H1 (cell line): ENCODE data around the gene MED19. TPM values are rescaled to one million over a fixed set of nuclear protein-coding genes. Genes with fewer than 3 reads are reported as not detected.
A peak's percentile ranks its signal among the peaks of the same experiment; 100 is the strongest.

Experiments used
- CTCF ChIA-PET: fragments of 300-600 bp; sonication (Branson Sonifier 250); formaldehyde crosslinking; loops from one replicate; lab custom pipeline; 2021; ENCODE audit not compliant: partially characterized antibody; lab: Charles Lee
- POLR2A ChIA-PET: fragments of 300-600 bp; sonication (Branson Sonifier 250); formaldehyde crosslinking; loops from one replicate; lab custom pipeline; 2021; ENCODE audit warnings: inconsistent platforms; ENCODE audit not compliant: partially characterized antibody; lab: Charles Lee
- DNase-seq, 2 experiments: peaks; one replicate each; pipeline versions ENCODE4 v3.0.0 to v3.0.0-alpha.2; 2010 to 2022; ENCODE audit warnings: low spot score in 2 of 2, low read depth in 1 of 2, mixed read lengths in 1 of 2
- FAIRE-seq: peaks from 2 replicates; lab custom pipeline; 2011; peaks lifted over from hg19 to GRCh38; lab: Jason Lieb, UNC
- H2AFZ ChIP-seq: 2 replicates; pipeline ENCODE4 v1.8.1; 2012; ENCODE audit warnings: low read length, inconsistent platforms
- H2AK5ac ChIP-seq: 2 replicates; pipeline ENCODE4 v1.6.1; 2013; ENCODE audit warnings: low read depth, low read length
- H2BK120ac ChIP-seq: replicated peaks from 2 replicates; pipeline ENCODE3; 2013; ENCODE audit warnings: low read depth, low read length, inconsistent platforms
- H2BK12ac ChIP-seq: 2 replicates; pipeline ENCODE4 v1.6.1; 2013; ENCODE audit warnings: low read depth, low read length
- H2BK15ac ChIP-seq: 2 replicates; pipeline ENCODE4 v1.6.1; 2013; ENCODE audit warnings: low read length
- H2BK20ac ChIP-seq: 2 replicates; pipeline ENCODE4 v1.6.1; 2013; ENCODE audit warnings: low read length
- H2BK5ac ChIP-seq: 2 replicates; pipeline ENCODE4 v1.6.1; 2013; ENCODE audit warnings: low read depth, low read length
- H3K14ac ChIP-seq: 2 replicates; pipeline ENCODE4 v1.6.1; 2013; ENCODE audit warnings: inconsistent platforms; ENCODE audit not compliant: insufficient read length
- H3K18ac ChIP-seq: 2 replicates; pipeline ENCODE4 v1.6.1; 2013; ENCODE audit warnings: low read length; ENCODE audit errors: extremely low read depth
- H3K23ac ChIP-seq: 2 replicates; pipeline ENCODE4 v1.6.1; 2013; ENCODE audit warnings: inconsistent platforms; ENCODE audit not compliant: insufficient read length
- H3K23me2 ChIP-seq: 2 replicates; pipeline ENCODE4 v1.6.1; 2013; ENCODE audit warnings: low read depth, low read length
- H3K27ac ChIP-seq: 2 replicates; pipeline ENCODE4 v1.6.1; 2011; ENCODE audit warnings: low read depth, low read length, inconsistent platforms
- H3K27me3 ChIP-seq, 4 experiments: replicated peaks in 1 of 4; 1 replicate in 1 of 4; 2 replicates in 3 of 4; pipeline versions ENCODE4 v1.6.1 to v1.8.1; 2011 to 2013; ENCODE audit warnings: low read length in 3 of 4, mild to moderate bottlenecking in 3 of 4, inconsistent platforms in 2 of 4, mixed read lengths in 2 of 4, moderate library complexity in 1 of 4; ENCODE audit not compliant: control insufficient read depth in 3 of 4, insufficient read depth in 3 of 4; ENCODE audit errors: extremely low read depth in 1 of 4
- H3K36me3 ChIP-seq, 4 experiments: 2 replicates each; pipeline versions ENCODE4 v1.6.1 to v1.8.1; 2011 to 2013; ENCODE audit warnings: mild to moderate bottlenecking in 4 of 4, low read length in 3 of 4, moderate library complexity in 2 of 4, control low read depth in 1 of 4, inconsistent platforms in 1 of 4; ENCODE audit not compliant: insufficient read depth in 4 of 4, control insufficient read depth in 2 of 4
- H3K4ac ChIP-seq: replicated peaks from 2 replicates; pipeline ENCODE3; 2013; ENCODE audit warnings: low read length, low read depth, mixed read lengths, inconsistent platforms; ENCODE audit not compliant: insufficient read length
- H3K4me1 ChIP-seq, 4 experiments: replicated peaks in 1 of 4; 1 replicate in 1 of 4; 2 replicates in 3 of 4; pipeline versions ENCODE4 v1.6.1 to v1.8.1; 2011 to 2013; ENCODE audit warnings: low read length in 3 of 4, inconsistent platforms in 2 of 4, mixed read lengths in 1 of 4; ENCODE audit not compliant: insufficient read depth in 4 of 4, control insufficient read depth in 3 of 4
- H3K4me2 ChIP-seq, 2 experiments: 2 replicates each; pipeline versions ENCODE4 v1.6.1 to v1.8.1; 2011 to 2013; ENCODE audit warnings: low read depth in 2 of 2, low read length in 2 of 2, control low read depth in 1 of 2, inconsistent platforms in 1 of 2, mild to moderate bottlenecking in 1 of 2; ENCODE audit not compliant: insufficient read depth in 1 of 2
- H3K4me3 ChIP-seq, 4 experiments: fragments of 200-600, 300-600 bp in 1 of 4; sonication (generic), shearing (Covaris generic), sonication (Bioruptor Twin) in 1 of 4; 2 replicates each; pipeline versions ENCODE4 v1.5.1 to v1.8.1; 2011 to 2016; ENCODE audit warnings: low read length in 4 of 4, low read depth in 3 of 4, control low read depth in 2 of 4, inconsistent platforms in 2 of 4, mild to moderate bottlenecking in 2 of 4, mixed read lengths in 1 of 4, moderate library complexity in 1 of 4; ENCODE audit not compliant: insufficient read depth in 2 of 4; ENCODE audit errors: extremely low read depth in 1 of 4
- H3K56ac ChIP-seq: replicated peaks from 2 replicates; pipeline ENCODE3; 2013; ENCODE audit warnings: low read depth, mild to moderate bottlenecking, mixed read lengths, low read length, inconsistent platforms; ENCODE audit not compliant: insufficient read length
- H3K79me1 ChIP-seq: 2 replicates; pipeline ENCODE4 v1.6.1; 2013; ENCODE audit warnings: low read depth, low read length, control low read depth
- H3K79me2 ChIP-seq, 2 experiments: 2 replicates each; pipeline versions ENCODE4 v1.6.1 to v1.8.1; 2012 to 2013; ENCODE audit warnings: low read length in 2 of 2, mild to moderate bottlenecking in 2 of 2, inconsistent platforms in 1 of 2; ENCODE audit not compliant: insufficient read depth in 2 of 2, control insufficient read depth in 1 of 2
- H3K9ac ChIP-seq, 4 experiments: replicated peaks in 1 of 4; 1 replicate in 1 of 4; 2 replicates in 3 of 4; pipeline versions ENCODE4 v1.6.1 to v1.8.1; 2011 to 2013; ENCODE audit warnings: low read depth in 3 of 4, low read length in 3 of 4, control low read depth in 2 of 4, mild to moderate bottlenecking in 2 of 4, moderate library complexity in 2 of 4, inconsistent platforms in 1 of 4; ENCODE audit errors: extremely low read depth in 1 of 4
- H3K9me3 ChIP-seq, 2 experiments: 2 replicates each; pipeline versions ENCODE4 v1.6.1 to v1.8.1; 2012 to 2013; ENCODE audit warnings: mild to moderate bottlenecking in 2 of 2, moderate library complexity in 2 of 2, control low read depth in 1 of 2, inconsistent platforms in 1 of 2, low read depth in 1 of 2, low read length in 1 of 2, mixed read lengths in 1 of 2; ENCODE audit not compliant: insufficient read depth in 2 of 2
- H4K20me1 ChIP-seq, 2 experiments: replicated peaks in 1 of 2; 2 replicates each; pipeline versions ENCODE3 to v1.8.1; 2011 to 2013; ENCODE audit warnings: inconsistent platforms in 2 of 2, low read length in 2 of 2, mild to moderate bottlenecking in 1 of 2; ENCODE audit not compliant: insufficient read depth in 2 of 2, control insufficient read depth in 1 of 2
- H4K5ac ChIP-seq: 2 replicates; pipeline ENCODE4 v1.6.1; 2013; ENCODE audit warnings: low read length, low read depth, mixed read lengths, inconsistent platforms; ENCODE audit not compliant: insufficient read length
- H4K8ac ChIP-seq: 2 replicates; pipeline ENCODE4 v1.8.0; 2013; ENCODE audit warnings: mild to moderate bottlenecking, moderate library complexity, low read length, inconsistent platforms; ENCODE audit not compliant: insufficient read depth; ENCODE audit errors: extremely low read depth
- H4K91ac ChIP-seq: replicated peaks from 2 replicates; pipeline ENCODE3; 2013; ENCODE audit warnings: low read length, mixed read lengths, inconsistent platforms; ENCODE audit not compliant: insufficient read length
- ASH2L ChIP-seq: fragments of 200-600, 300-600 bp; sonication (generic); IDR thresholded peaks from one replicate; pipeline ENCODE4 v1.7.1; 2017; ENCODE audit warnings: low read length
- CREB1 ChIP-seq: IDR thresholded peaks from 2 replicates; pipeline ENCODE4 v1.6.1; 2012; ENCODE audit warnings: inconsistent platforms
- KDM4A ChIP-seq: IDR thresholded peaks from one replicate; pipeline ENCODE4 v1.7.1; 2012; ENCODE audit warnings: low read depth, mild to moderate bottlenecking, moderate library complexity, low read length, inconsistent platforms; ENCODE audit not compliant: severe bottlenecking
- KDM5A ChIP-seq: fragments of 200-600 bp; IDR thresholded peaks from 2 replicates; pipeline ENCODE4 v1.7.1; 2012; ENCODE audit warnings: mild to moderate bottlenecking, low read length, inconsistent platforms, mixed read lengths
- RAD21 ChIP-seq, 2 experiments: IDR thresholded peaks in 1 of 2; conservative IDR thresholded peaks in 1 of 2; 2 replicates each; pipeline ENCODE4 v1.6.1; 2011; ENCODE audit warnings: low read depth in 2 of 2, low read length in 2 of 2, improper control_type of control experiment in 1 of 2, inconsistent platforms in 1 of 2, mild to moderate bottlenecking in 1 of 2, moderate library complexity in 1 of 2
- RNF2 ChIP-seq: fragments of 200-900, 300-1000 bp; sonication (generic); IDR thresholded peaks from 2 replicates; pipeline ENCODE4 v1.7.1; 2016; ENCODE audit warnings: borderline replicate concordance, low read depth, mild to moderate bottlenecking, antibody characterized with exemption, low read length; ENCODE audit not compliant: poor library complexity, severe bottlenecking; ENCODE audit errors: missing control alignments
- SP2 ChIP-seq: IDR thresholded peaks from 2 replicates; pipeline ENCODE4 v1.6.1; 2012; ENCODE audit warnings: mild to moderate bottlenecking, low read length, inconsistent platforms
- TAF1 ChIP-seq: IDR thresholded peaks from 2 replicates; pipeline ENCODE4 v1.6.1; 2011; ENCODE audit warnings: mild to moderate bottlenecking, low read depth, low read length
- WGBS, 2 experiments: shearing (Covaris generic) in 1 of 2; methylation state at CpG; one replicate each; pipeline versions ENCODE4 v1.1.6 to v1.1.7; 2013 to 2015; ENCODE audit warnings: low lambda C conversion rate in 2 of 2, mixed read lengths in 2 of 2, inconsistent platforms in 1 of 2, low coverage in 1 of 2, missing lambda C conversion rate in 1 of 2; ENCODE audit not compliant: insufficient replicate concordance in 2 of 2, insufficient coverage in 1 of 2, insufficient read length in 1 of 2; ENCODE audit errors: extremely low coverage in 1 of 2, missing lambda C conversion rate in 1 of 2; 5-methylcytosine and 5-hydroxymethylcytosine counted together
- polyA plus RNA-seq, 7 experiments: library from polyadenylated mRNA; depleted of rRNA in 3 of 7; stranded (reverse) in 5 of 7; unstranded in 2 of 7; fragments of >200 nt in 5 of 7; fragments of 200-250 nt in 2 of 7; gene quantifications; 1 replicate in 5 of 7; 2 replicates in 1 of 7; 4 replicates in 1 of 7; pipeline versions ENCODE4 v1.2.1 to v1.2.3, GENCODE V29; 2011 to 2013; ENCODE audit warnings: missing spikeins in 2 of 7, mixed read lengths in 2 of 7
- total RNA-seq: library from RNA; stranded (reverse); fragmentation: NEBNext Ultra II Directional; extraction: Animal tissue kit (Norgen Biotek cat#: 25700); gene quantifications from 2 replicates; pipeline ENCODE4 v1.2.1, GENCODE V29; 2021
- TF ChIP-seq, protein P1 (sequence below): IDR thresholded peaks from 2 replicates; pipeline ENCODE4 v1.6.1; 2012; ENCODE audit warnings: inconsistent platforms
- TF ChIP-seq, protein P2 (sequence below): IDR thresholded peaks from 2 replicates; pipeline ENCODE4 v1.6.1; 2011; ENCODE audit warnings: low read length, improper control_type of control experiment

MED19 gene
- total and polyA plus RNA-seq, 2 of the 8 experiments (the other 6 are each of a cell fraction or from before 2014, with no cell fraction given): 19.4 to 35.4 TPM

DNA sequence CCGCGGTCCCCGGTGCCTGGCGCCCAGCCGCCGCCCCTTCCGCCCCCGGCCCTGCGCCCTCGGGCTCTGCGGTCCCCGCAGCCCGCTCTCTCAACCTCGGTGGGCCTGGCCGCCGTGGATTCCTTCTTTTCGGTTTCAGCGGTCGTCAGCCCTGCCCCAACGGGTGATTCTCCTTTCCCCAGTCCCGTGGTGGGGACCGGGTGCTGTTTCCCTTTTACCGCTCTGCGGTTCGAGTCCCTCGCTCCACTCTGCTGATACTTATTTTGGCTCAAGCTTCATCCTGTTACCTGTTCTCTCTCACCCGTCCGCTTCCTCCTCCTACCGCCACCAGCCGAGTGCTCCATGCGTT lies 43.6 kb downstream of the MED19 start:
- no peak for TF ChIP-seq TAF1
- no peak for TF ChIP-seq RNF2
- no peak for TF ChIP-seq CREB1
- peak; percentile 9 for TF ChIP-seq KDM4A
- no peak for TF ChIP-seq KDM5A
- TF ChIP-seq ASH2L: peak; percentile 15
- TF ChIP-seq RAD21 (IDR thresholded peaks at IDR 0.05 in 1 of 2, conservative IDR thresholded peaks at IDR 0.05 in 1 of 2; ENCODE audit: low read depth in 2 of 2, low read length in 2 of 2): no peak
- TF ChIP-seq, protein P1, sequence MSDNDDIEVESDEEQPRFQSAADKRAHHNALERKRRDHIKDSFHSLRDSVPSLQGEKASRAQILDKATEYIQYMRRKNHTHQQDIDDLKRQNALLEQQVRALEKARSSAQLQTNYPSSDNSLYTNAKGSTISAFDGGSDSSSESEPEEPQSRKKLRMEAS: no peak
- TF ChIP-seq, protein P2, sequence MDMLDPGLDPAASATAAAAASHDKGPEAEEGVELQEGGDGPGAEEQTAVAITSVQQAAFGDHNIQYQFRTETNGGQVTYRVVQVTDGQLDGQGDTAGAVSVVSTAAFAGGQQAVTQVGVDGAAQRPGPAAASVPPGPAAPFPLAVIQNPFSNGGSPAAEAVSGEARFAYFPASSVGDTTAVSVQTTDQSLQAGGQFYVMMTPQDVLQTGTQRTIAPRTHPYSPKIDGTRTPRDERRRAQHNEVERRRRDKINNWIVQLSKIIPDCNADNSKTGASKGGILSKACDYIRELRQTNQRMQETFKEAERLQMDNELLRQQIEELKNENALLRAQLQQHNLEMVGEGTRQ: no peak
- no peak for TF ChIP-seq SP2
- Histone ChIP-seq H2BK15ac (no peak overlapping the region), H2BK20ac (no peak overlapping the region), H3K79me1 (0 out of 2 replicates have a peak, but pooled peaks cover 2% of the 10 kb centered on the region), H3K27me3 (no peaks in the 10 kb centered on the region), H3K4me2 (peak overlapping the region; percentile 70 to 71), H4K91ac (peak overlapping the region; percentile 76), H3K23ac (no peak overlapping the region), H4K20me1 (no peaks in the 10 kb centered on the region), H3K23me2 (peaks cover 4% of the 10 kb centered on the region), H3K4me3 (peak overlapping the region; percentile 90 to 95 (median 94)), H3K18ac (peak overlapping the region; percentile 55; the same call in 1 of the 2 replicates), H3K56ac (peak overlapping the region; percentile 24), H3K9ac (peak overlapping the region; percentile 89 to 99 (median 94)), H3K4me1 (peaks cover 0 to 7% (median 2%) of the 10 kb centered on the region in 4 experiments; a peak in 3 of 7 replicates), H3K36me3 (peaks cover 12 to 17% (median 14%) of the 10 kb centered on the region in 4 experiments), H2AK5ac (no peak overlapping the region), H2BK120ac (no peak overlapping the region), H3K79me2 (peaks cover 9 to 46% of the 10 kb centered on the region in 2 experiments), H2BK12ac (no peak overlapping the region), H2BK5ac (peak overlapping the region; percentile 94), H3K14ac (no peak overlapping the region), H3K9me3 (no peaks in the 10 kb centered on the region), H3K27ac (peak overlapping the region; percentile 99), H2AFZ (no peak overlapping the region), H4K5ac (peak overlapping the region; percentile 74), H4K8ac (peak overlapping the region; percentile 97), H3K4ac (peak overlapping the region; percentile 40)
- ChIA-PET CTCF (interaction anchor here (0.9 kb wide), 1 partner anchor 20 kb away, joined by 4 read pairs; no protein-coding TSS in a partner anchor), POLR2A (interaction anchor here (0.6 to 5.4 kb wide), 11 partner anchors 11 to 113 kb away, joined by 3 to 79 read pairs (median 4); partner anchors contain the start of genes CLP1 and YPEL4)
- FAIRE-seq (no peak), DNase-seq (no peak)
- WGBS, 2 experiments: 0% methylated on average over 18 of the region's 31 CpGs; no CpG with 5 or more reads in 1 of the 2 experiments
